Smooth muscle cell (in vitro differentiated cells): ENCODE data around the gene UBL7. TPM values are rescaled to one million over a fixed set of nuclear protein-coding genes. Genes with fewer than 3 reads are reported as not detected.

Source experiments
- DNase-seq: peaks from one replicate; lab custom pipeline; 2025; ENCODE audit not compliant: unreplicated experiment; lab: John Stamatoyannopoulos, UW
- H2AFZ ChIP-seq: fragments of 200-600 bp; sonication (generic); 2 replicates; pipeline ENCODE4 v1.6.0; 2016; ENCODE audit warnings: antibody characterized with exemption, low read depth, mild to moderate bottlenecking
- H3F3A ChIP-seq: fragments of 200-600 bp; sonication (generic); 2 replicates; pipeline ENCODE4 v1.6.0; 2017; ENCODE audit warnings: antibody characterized with exemption, low read depth
- H3K27ac ChIP-seq: fragments of 200-600 bp; sonication (generic); 2 replicates; pipeline ENCODE4 v1.5.1; 2016; ENCODE audit warnings: low read depth, mild to moderate bottlenecking
- H3K27me3 ChIP-seq: fragments of 200-600 bp; sonication (generic); 2 replicates; pipeline ENCODE4 v1.6.1; 2016; ENCODE audit warnings: low read depth, mild to moderate bottlenecking
- H3K36me3 ChIP-seq: fragments of 200-600 bp; sonication (generic); 2 replicates; pipeline ENCODE4 v1.5.1; 2016; ENCODE audit warnings: low read depth
- H3K4me1 ChIP-seq: fragments of 200-600 bp; sonication (generic); 2 replicates; pipeline ENCODE4 v1.5.1; 2016; ENCODE audit warnings: low read depth
- H3K4me2 ChIP-seq: fragments of 200-600 bp; sonication (generic); 2 replicates; pipeline ENCODE4 v1.6.0; 2016; ENCODE audit warnings: mild to moderate bottlenecking
- H3K4me3 ChIP-seq: fragments of 200-600 bp; sonication (generic); 2 replicates; pipeline ENCODE4 v1.5.1; 2016; ENCODE audit warnings: mild to moderate bottlenecking
- H3K79me2 ChIP-seq: fragments of 200-600 bp; sonication (generic); 2 replicates; pipeline ENCODE4 v1.6.0; 2016; ENCODE audit warnings: low read depth, mild to moderate bottlenecking
- H3K9ac ChIP-seq: fragments of 200-600 bp; sonication (generic); 2 replicates; pipeline ENCODE4 v1.6.0; 2016; ENCODE audit warnings: low read depth
- H3K9me3 ChIP-seq: fragments of 200-600 bp; sonication (generic); replicated peaks from 2 replicates; pipeline ENCODE4 v1.5.1; 2016; ENCODE audit warnings: low read depth
- H4K20me1 ChIP-seq: fragments of 200-600 bp; sonication (generic); 2 replicates; pipeline ENCODE4 v1.6.0; 2016; ENCODE audit warnings: low read depth
- CTCF ChIP-seq: fragments of 200-600 bp; sonication (generic); IDR thresholded peaks from 2 replicates; pipeline ENCODE4 v1.5.1; 2017; ENCODE audit warnings: borderline replicate concordance, mild to moderate bottlenecking, antibody characterized with exemption; ENCODE audit not compliant: insufficient read depth, poor library complexity, severe bottlenecking
- WGBS: methylation state at CpG from one replicate; pipeline ENCODE4 v1.1.7; 2016; ENCODE audit warnings: low lambda C conversion rate; 5-methylcytosine and 5-hydroxymethylcytosine counted together
- polyA plus RNA-seq: library from polyadenylated mRNA; unstranded; fragments of >200 nt; fragmentation: Nextera tagmentation; extraction: Ambion mirVana; gene quantifications from 2 replicates; pipeline ENCODE4 v1.2.1, GENCODE V29; 2016
- total RNA-seq: library from RNA; depleted of rRNA; stranded (reverse); fragments of >200 nt; gene quantifications from 2 replicates; pipeline ENCODE4 v1.2.3, GENCODE V29; 2014

The UBL7 gene
- total and polyA plus RNA-seq, 2 experiments from 2014 or later, result 60.6 to 64.4 TPM

GRCh38 chr15:74423431-74424257 lies 37.3 kb downstream of the UBL7 start:
- DNase-seq, result no peak
- no peak overlapping the region for H3K4me3 ChIP-seq
- no peaks in the 10 kb centered on the region for H3K9me3 ChIP-seq
- TF ChIP-seq CTCF, result no peak
- H3K4me1 ChIP-seq, result peaks cover 38% of the 10 kb centered on the region
- H3K36me3 ChIP-seq, result no peaks in the 10 kb centered on the region
- peak overlapping the region; percentile 69 for H3K4me2 ChIP-seq
- H3K79me2 ChIP-seq, result peaks cover 84% of the 10 kb centered on the region
- H3K27ac ChIP-seq, result peak overlapping the region; percentile 92
- 58% methylated on average over 10 of the region's 10 CpGs for WGBS
- H3F3A ChIP-seq, result peaks cover 6% of the 10 kb centered on the region
- no peaks in the 10 kb centered on the region for H3K27me3 ChIP-seq
- peak overlapping the region; percentile 61 for H3K9ac ChIP-seq
- no peak overlapping the region for H2AFZ ChIP-seq
- peaks cover 100% of the 10 kb centered on the region for H4K20me1 ChIP-seq

DNA sequence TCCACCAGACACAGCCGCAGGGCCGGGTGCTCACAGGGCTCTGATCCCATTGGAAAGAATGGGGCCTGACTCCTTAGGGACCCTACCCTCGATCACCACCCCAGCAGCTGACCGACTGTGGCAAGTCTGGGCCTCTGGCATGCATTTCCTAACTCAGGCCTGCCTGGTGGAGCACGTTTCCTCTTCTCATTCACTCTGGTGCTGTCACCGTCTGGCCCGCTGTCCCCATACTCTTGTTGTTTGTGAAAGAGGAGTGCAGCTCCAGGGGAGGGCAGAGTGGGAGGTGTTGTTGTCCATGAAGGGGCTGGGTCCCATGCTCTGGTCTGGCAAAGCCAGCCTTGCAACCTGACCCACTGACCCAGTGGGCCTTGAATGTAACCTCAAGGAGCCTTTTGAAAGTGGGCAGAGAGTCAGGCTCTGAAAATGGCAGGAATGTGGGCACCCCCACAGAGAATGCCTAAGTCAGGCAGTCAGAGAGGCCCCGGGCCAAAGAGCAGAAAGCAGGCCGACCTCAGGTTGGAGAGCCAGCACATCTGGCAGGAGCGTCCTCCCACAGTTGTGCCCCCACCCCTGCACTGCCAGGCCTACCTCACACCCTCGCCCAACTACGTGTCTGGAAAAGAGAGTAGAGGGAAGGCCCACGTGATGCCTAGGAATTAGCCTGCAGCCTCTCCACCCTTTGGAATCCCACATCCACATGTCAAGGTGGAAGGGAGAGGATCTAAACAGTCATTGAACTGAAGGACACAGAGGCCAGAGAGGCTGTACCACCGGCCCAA lies 38.1 kb downstream of the UBL7 start:
- no peak for TF ChIP-seq CTCF
- Histone ChIP-seq H3K9ac (peak overlapping the region; percentile 61), H3K79me2 (peaks cover 81% of the 10 kb centered on the region), H3K27ac (peak overlapping the region; percentile 92), H2AFZ (no peak overlapping the region), H3K36me3 (no peaks in the 10 kb centered on the region), H3F3A (peaks cover 6% of the 10 kb centered on the region), H3K4me3 (no peak overlapping the region), H3K4me2 (peak overlapping the region; percentile 69), H4K20me1 (peaks cover 100% of the 10 kb centered on the region), H3K27me3 (no peaks in the 10 kb centered on the region), H3K4me1 (peaks cover 32% of the 10 kb centered on the region), H3K9me3 (no peaks in the 10 kb centered on the region)
- WGBS, result 22% methylated on average over 14 of the region's 14 CpGs
- DNase-seq, result no peak

- Histone ChIP-seq H4K20me1 (peaks cover 100% of the 10 kb centered on the region), H3K9ac (peak overlapping the region; percentile 61), H3K9me3 (no peaks in the 10 kb centered on the region), H3K4me1 (peaks cover 32% of the 10 kb centered on the region), H3K4me3 (no peak overlapping the region), H3K79me2 (peaks cover 75% of the 10 kb centered on the region), H3K4me2 (peak overlapping the region; percentile 69), H3K27ac (peak overlapping the region; percentile 92), H3K27me3 (no peaks in the 10 kb centered on the region), H3K36me3 (no peaks in the 10 kb centered on the region), H2AFZ (no peak overlapping the region), H3F3A (peaks cover 6% of the 10 kb centered on the region)
- no peak for DNase-seq
- 68% methylated on average over 8 of the region's 9 CpGs for WGBS
- no peak for TF ChIP-seq CTCF
Measured at GRCh38 chr15:74422265-74422651, 38.7 kb downstream of the UBL7 start.
